ENCODE data around the gene DGLUCY.
"Not testable (repeated sequence)": the region's sequence is repeated elsewhere in the genome, so short reads cannot be mapped to it uniquely, and the experiment has no call there.

DGLUCY gene

DNA sequence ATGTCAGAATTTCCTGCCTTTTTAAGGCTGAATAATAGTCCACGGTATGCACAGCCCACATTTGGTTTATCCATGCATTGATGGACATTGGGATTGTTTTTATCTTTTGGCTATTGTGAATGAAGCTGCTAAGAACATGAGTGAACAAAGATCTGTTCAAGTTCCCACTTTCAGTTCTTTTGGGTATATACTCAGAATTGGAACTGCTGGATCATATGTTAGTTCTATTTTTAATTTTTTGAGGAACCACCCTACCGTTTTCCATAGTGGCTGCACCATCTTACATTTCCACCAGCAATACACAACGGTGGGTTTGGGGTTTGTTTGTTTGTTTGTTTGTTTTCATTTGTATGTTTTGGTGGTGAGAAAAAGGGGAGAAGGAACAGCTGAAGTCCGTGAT, 124.2 kb downstream of the DGLUCY start:
- Histone ChIP-seq H3K36me3 (ENCODE audit: control insufficient read depth in 1 of 2, insufficient read depth in 2 of 2, low read length in 2 of 2) (no peaks in the 10 kb centered on the region), H3K27me3 (ENCODE audit: control insufficient read depth in 1 of 2, insufficient read depth in 2 of 2, low read length in 2 of 2) (no peaks in the 10 kb centered on the region), H3K9me3 (ENCODE audit: control insufficient read depth in 1 of 2, low read length in 2 of 2) (no peaks in the 10 kb centered on the region), H3K4me3 (ENCODE audit: low read depth in 1 of 2, low read length in 2 of 2) (no peak overlapping the region), H3K4me1 (ENCODE audit: control insufficient read depth in 1 of 2, insufficient read depth in 2 of 2, low read length in 2 of 2) (peaks cover under 1 to 11% of the 10 kb centered on the region in 2 donors), H3K27ac (ENCODE audit: low read depth, low read length) (no peak overlapping the region), H3K9ac (ENCODE audit: low read depth in 1 of 2, low read length in 2 of 2) (no peak overlapping the region)

DNA sequence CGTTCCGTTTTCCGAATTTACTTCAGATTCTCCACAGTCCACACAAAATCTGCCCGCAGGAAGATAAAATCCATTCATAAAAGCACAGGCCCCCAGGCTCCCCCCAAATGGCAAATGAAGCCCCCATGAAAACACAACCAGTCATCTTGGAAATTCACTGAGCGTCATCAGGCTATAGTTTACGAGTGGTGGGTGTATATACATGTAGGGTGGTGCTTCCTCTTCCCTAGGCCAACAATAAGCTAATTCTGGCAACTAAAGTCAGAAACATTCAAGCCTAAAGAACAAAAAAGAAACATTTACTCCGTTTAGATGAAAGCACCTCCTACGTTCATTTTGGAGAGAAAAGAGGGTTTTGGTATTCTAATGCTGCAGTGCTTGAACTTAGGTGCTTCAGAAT, 124.8 kb downstream of the DGLUCY start:
- Histone ChIP-seq H3K36me3 (ENCODE audit: control insufficient read depth in 1 of 2, insufficient read depth in 2 of 2, low read length in 2 of 2) (no peaks in the 10 kb centered on the region), H3K4me3 (ENCODE audit: low read depth in 1 of 2, low read length in 2 of 2) (no peak overlapping the region)

DNA sequence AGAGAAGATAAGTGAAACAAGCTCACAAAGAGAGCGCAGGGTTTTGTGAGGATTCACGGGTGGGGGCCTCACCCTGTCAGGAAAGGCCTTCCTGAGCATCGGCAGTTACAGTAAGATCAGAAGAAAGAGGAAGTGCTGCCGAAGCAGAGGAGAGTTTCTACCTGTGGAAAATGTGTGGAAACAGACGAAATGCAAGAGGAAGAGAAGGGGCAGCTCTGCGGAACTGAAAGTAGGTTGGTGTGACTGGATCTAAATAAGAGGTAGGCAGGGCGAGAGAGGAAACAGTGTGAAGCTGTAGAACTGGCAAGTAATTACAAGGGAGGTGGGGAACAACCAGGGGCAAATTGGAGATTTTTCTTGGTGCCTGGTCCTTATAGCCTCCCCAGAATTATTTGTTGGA, 128.0 kb downstream of the DGLUCY start:
- H3K9ac ChIP-seq (ENCODE audit: low read depth in 1 of 2, low read length in 2 of 2), result peak overlapping the region in 1 of 2 donors; percentile 4
- H3K4me1 ChIP-seq (ENCODE audit: control insufficient read depth in 1 of 2, insufficient read depth in 2 of 2, low read length in 2 of 2), result peaks cover 4 to 29% of the 10 kb centered on the region in 2 donors
- no peak overlapping the region for H3K27ac ChIP-seq (ENCODE audit: low read depth, low read length)
- no peaks in the 10 kb centered on the region for H3K27me3 ChIP-seq (ENCODE audit: control insufficient read depth in 1 of 2, insufficient read depth in 2 of 2, low read length in 2 of 2)
- no peaks in the 10 kb centered on the region for H3K36me3 ChIP-seq (ENCODE audit: control insufficient read depth in 1 of 2, insufficient read depth in 2 of 2, low read length in 2 of 2)
- H3K4me3 ChIP-seq (ENCODE audit: low read depth in 1 of 2, low read length in 2 of 2), result peak overlapping the region; percentile 12 to 57
- H3K9me3 ChIP-seq (ENCODE audit: control insufficient read depth in 1 of 2, low read length in 2 of 2), result no peaks in the 10 kb centered on the region

More for the DNA sequence above, 124.8 kb downstream of the DGLUCY start:
- Histone ChIP-seq H3K4me1 (ENCODE audit: control insufficient read depth in 1 of 2, insufficient read depth in 2 of 2, low read length in 2 of 2) (peaks cover 0 to 17% of the 10 kb centered on the region in 2 donors), H3K9me3 (ENCODE audit: control insufficient read depth in 1 of 2, low read length in 2 of 2) (no peaks in the 10 kb centered on the region), H3K27ac (ENCODE audit: low read depth, low read length) (no peak overlapping the region), H3K9ac (ENCODE audit: low read depth in 1 of 2, low read length in 2 of 2) (no peak overlapping the region), H3K27me3 (ENCODE audit: control insufficient read depth in 1 of 2, insufficient read depth in 2 of 2, low read length in 2 of 2) (no peaks in the 10 kb centered on the region)

DNA sequence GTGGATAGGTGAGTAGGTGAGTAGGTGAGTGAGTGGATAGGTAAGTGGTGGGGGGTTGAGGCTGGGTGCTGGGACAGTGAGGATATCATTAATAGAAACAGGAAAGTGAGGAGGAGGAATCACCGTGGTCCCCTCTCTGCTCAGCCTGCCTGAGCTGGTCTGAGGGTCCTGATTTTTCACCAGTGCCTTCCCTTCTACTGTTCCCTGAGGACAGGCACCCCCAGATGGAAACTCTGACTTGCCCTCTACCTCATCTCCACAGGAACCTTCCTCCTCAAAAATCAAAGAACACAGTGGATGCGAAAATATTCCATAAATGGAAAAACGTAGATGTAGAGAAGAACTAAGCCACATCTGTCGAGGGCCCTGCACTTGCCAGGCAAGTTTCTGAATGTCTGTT, 128.8 kb downstream of the DGLUCY start:
- Histone ChIP-seq H3K9me3 (ENCODE audit: control insufficient read depth in 1 of 2, low read length in 2 of 2) (no peaks in the 10 kb centered on the region), H3K36me3 (ENCODE audit: control insufficient read depth in 1 of 2, insufficient read depth in 2 of 2, low read length in 2 of 2) (no peaks in the 10 kb centered on the region), H3K27me3 (ENCODE audit: control insufficient read depth in 1 of 2, insufficient read depth in 2 of 2, low read length in 2 of 2) (no peaks in the 10 kb centered on the region), H3K9ac (ENCODE audit: low read depth in 1 of 2, low read length in 2 of 2) (peak overlapping the region in 1 of 2 donors; percentile 42), H3K4me1 (ENCODE audit: control insufficient read depth in 1 of 2, insufficient read depth in 2 of 2, low read length in 2 of 2) (peaks cover 4 to 29% of the 10 kb centered on the region in 2 donors), H3K4me3 (ENCODE audit: low read depth in 1 of 2, low read length in 2 of 2) (peak overlapping the region; percentile 50 to 56), H3K27ac (ENCODE audit: low read depth, low read length) (no peak overlapping the region)

DNA sequence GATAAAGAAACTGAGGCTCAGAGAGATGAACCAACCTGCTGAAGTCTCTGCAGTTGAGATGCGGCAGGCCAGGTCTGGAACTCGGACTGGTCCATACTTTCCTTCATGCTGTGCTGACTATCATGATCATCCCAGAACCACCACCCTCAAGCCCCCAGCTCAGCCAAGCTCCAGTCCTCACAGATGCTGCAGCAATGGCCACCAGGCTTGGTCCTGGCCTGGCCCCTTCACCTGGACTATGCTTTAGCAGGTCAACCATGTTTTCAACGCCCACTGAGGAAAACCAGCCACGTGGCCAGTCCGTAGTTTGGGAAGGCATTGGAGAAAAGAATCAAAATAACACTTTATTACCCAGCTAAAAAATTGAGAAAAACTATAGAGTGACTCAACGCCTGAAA, 129.2 kb downstream of the DGLUCY start:
- Histone ChIP-seq H3K27ac (ENCODE audit: low read depth, low read length) (no peak overlapping the region), H3K4me3 (ENCODE audit: low read depth in 1 of 2, low read length in 2 of 2) (peak overlapping the region; percentile 50 to 56), H3K36me3 (ENCODE audit: control insufficient read depth in 1 of 2, insufficient read depth in 2 of 2, low read length in 2 of 2) (no peaks in the 10 kb centered on the region), H3K9me3 (ENCODE audit: control insufficient read depth in 1 of 2, low read length in 2 of 2) (no peaks in the 10 kb centered on the region), H3K4me1 (ENCODE audit: control insufficient read depth in 1 of 2, insufficient read depth in 2 of 2, low read length in 2 of 2) (peaks cover 4 to 29% of the 10 kb centered on the region in 2 donors), H3K9ac (ENCODE audit: low read depth in 1 of 2, low read length in 2 of 2) (peak overlapping the region in 1 of 2 donors; percentile 42), H3K27me3 (ENCODE audit: control insufficient read depth in 1 of 2, insufficient read depth in 2 of 2, low read length in 2 of 2) (no peaks in the 10 kb centered on the region)

DNA sequence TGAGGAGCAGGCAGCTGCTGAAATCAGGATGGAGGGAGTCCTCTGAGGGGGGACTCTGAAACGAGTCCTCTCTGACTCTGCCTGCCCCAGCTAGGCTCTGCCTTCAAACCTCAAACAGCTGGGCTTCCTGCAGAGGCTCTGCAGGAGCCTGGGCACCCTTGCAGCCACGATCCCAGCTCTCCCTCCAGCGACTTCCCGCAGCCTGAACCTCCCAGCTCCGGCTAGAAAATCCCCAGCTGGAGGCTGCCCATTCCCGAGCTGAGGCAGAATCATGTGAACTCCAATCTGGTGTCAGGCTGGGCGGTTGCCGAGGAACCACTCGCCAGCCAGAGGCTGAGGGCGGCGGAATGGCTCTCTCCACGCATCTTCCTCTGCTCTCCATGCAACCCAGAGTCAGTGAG, 130.6 kb downstream of the DGLUCY start, which contains the start of gene GPR68:
GPR68 (minus strand) TSS at position 204 of the 401 bp plus-strand sequence. CDS start 9,654 bp downstream, outside the sequence.
- Histone ChIP-seq H3K9ac (ENCODE audit: low read depth in 1 of 2, low read length in 2 of 2) (peak within 1 kb of the TSS; percentile 38 to 42), H3K4me1 (ENCODE audit: control insufficient read depth in 1 of 2, insufficient read depth in 2 of 2, low read length in 2 of 2) (peaks cover 4 to 29% of the 10 kb centered on the region in 2 donors), H3K9me3 (ENCODE audit: control insufficient read depth in 1 of 2, low read length in 2 of 2) (no peaks in the 10 kb centered on the region), H3K27me3 (ENCODE audit: control insufficient read depth in 1 of 2, insufficient read depth in 2 of 2, low read length in 2 of 2) (no peaks in the 10 kb centered on the region), H3K4me3 (ENCODE audit: low read depth in 1 of 2, low read length in 2 of 2) (peak within 1 kb of the TSS; percentile 56 to 57), H3K27ac (ENCODE audit: low read depth, low read length) (peak within 1 kb of the TSS; percentile 25), H3K36me3 (ENCODE audit: control insufficient read depth in 1 of 2, insufficient read depth in 2 of 2, low read length in 2 of 2) (no peaks in the 10 kb centered on the region)

DNA sequence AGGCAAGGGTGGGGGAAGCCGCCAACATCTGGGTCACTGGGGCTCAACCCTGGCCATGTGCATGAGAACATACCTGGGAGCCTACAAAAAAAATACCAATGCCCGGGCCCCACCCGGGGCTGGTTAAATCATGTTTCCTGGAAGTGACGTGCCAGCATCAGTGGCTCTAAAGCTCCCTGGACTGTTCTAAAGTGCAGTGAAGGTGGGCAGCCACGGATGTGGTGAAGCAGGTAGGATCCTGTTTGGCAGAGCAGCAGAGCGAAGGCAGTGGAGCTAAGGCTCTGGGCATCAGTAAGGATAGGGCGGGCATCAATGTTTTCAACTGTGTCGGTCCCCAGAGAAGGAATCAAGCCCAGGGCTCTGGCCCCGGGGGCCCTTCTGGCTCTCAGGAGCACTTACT, 131.2 kb downstream of the DGLUCY start:
- no peaks in the 10 kb centered on the region for H3K9me3 ChIP-seq (ENCODE audit: control insufficient read depth in 1 of 2, low read length in 2 of 2)
- H3K9ac ChIP-seq (ENCODE audit: low read depth in 1 of 2, low read length in 2 of 2), result peak overlapping the region in 1 of 2 donors; percentile 18
- peaks cover 9 to 29% of the 10 kb centered on the region in 2 donors for H3K4me1 ChIP-seq (ENCODE audit: control insufficient read depth in 1 of 2, insufficient read depth in 2 of 2, low read length in 2 of 2)
- no peaks in the 10 kb centered on the region for H3K27me3 ChIP-seq (ENCODE audit: control insufficient read depth in 1 of 2, insufficient read depth in 2 of 2, low read length in 2 of 2)
- H3K27ac ChIP-seq (ENCODE audit: low read depth, low read length), result no peak overlapping the region
- H3K36me3 ChIP-seq (ENCODE audit: control insufficient read depth in 1 of 2, insufficient read depth in 2 of 2, low read length in 2 of 2), result no peaks in the 10 kb centered on the region
- H3K4me3 ChIP-seq (ENCODE audit: low read depth in 1 of 2, low read length in 2 of 2), result peak overlapping the region; percentile 27 to 57

DNA sequence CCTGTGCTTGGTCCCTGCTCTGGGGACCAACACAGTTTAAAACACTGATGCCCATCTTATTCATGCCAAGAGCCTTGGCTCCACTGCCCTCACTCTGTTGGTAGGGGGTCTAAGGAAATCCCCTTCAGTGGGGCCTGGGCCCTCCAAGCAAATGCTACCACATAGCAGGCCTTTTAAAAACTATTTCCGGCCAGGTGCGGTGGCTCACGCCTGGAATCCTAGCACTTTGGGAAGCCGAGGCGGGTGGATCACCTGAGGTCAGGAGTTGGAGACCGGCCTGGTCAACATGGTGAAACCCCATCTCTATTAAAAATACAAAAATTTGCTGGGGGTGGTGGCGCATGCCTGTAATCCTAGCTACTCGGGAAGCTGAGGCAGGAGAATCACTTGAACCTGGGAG, 131.7 kb downstream of the DGLUCY start:
- peaks cover 15 to 35% of the 10 kb centered on the region in 2 donors for H3K4me1 ChIP-seq (ENCODE audit: control insufficient read depth in 1 of 2, insufficient read depth in 2 of 2, low read length in 2 of 2)
- not testable (repeated sequence) for H3K9ac ChIP-seq (ENCODE audit: low read depth in 1 of 2, low read length in 2 of 2)

DNA sequence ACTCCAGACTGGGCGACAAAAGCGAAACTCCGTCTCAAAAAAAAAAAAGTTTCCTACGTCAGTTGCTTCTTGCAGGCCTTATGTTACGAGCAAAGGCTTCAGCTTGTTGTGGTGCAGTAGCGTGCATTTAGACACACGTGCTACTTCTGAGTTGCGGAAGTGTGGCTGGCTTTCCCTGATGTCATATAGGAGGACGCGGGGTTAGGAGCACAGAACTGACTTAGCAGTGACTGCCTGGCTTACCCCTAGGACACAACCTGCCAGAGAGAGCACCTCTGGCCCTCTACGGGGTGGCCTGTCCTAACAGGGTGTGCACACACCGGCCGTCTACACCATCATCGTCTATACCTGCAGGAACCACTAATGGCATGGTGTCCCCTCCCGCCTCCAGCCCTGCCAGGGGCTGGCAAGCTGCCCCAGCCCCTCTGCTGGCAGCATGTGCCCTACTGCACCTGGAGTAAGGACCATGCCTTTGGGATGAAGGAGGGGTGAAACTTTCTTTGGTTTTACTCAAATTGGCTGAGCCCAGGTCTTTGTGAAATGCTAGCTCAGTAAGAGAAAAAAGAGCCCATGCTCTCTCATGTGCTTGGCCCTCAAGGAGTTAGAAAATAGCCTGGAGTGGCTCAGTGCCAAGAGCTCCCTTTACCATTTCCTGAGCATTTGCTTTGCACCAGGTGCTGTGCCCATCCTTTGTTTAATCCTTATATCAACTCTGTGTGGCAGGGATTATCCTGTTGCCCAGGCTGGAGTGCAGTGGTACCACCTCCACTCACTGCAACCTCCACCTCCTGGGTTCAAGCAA, 132.4 kb downstream of the DGLUCY start:
- Histone ChIP-seq H3K27me3 (ENCODE audit: control insufficient read depth in 1 of 2, insufficient read depth in 2 of 2, low read length in 2 of 2) (no peaks in the 10 kb centered on the region), H3K36me3 (ENCODE audit: control insufficient read depth in 1 of 2, insufficient read depth in 2 of 2, low read length in 2 of 2) (no peaks in the 10 kb centered on the region), H3K9ac (ENCODE audit: low read depth in 1 of 2, low read length in 2 of 2) (no peak overlapping the region), H3K9me3 (ENCODE audit: control insufficient read depth in 1 of 2, low read length in 2 of 2) (no peaks in the 10 kb centered on the region), H3K4me1 (ENCODE audit: control insufficient read depth in 1 of 2, insufficient read depth in 2 of 2, low read length in 2 of 2) (peaks cover 20 to 40% of the 10 kb centered on the region in 2 donors), H3K4me3 (ENCODE audit: low read depth in 1 of 2, low read length in 2 of 2) (no peak overlapping the region), H3K27ac (ENCODE audit: low read depth, low read length) (no peak overlapping the region)

More for the DNA sequence above, 131.7 kb downstream of the DGLUCY start:
- not testable (repeated sequence) for H3K4me3 ChIP-seq (ENCODE audit: low read depth in 1 of 2, low read length in 2 of 2); H3K9me3 ChIP-seq (ENCODE audit: control insufficient read depth in 1 of 2, low read length in 2 of 2); H3K36me3 ChIP-seq (ENCODE audit: control insufficient read depth in 1 of 2, insufficient read depth in 2 of 2, low read length in 2 of 2); H3K27ac ChIP-seq (ENCODE audit: low read depth, low read length); H3K27me3 ChIP-seq (ENCODE audit: control insufficient read depth in 1 of 2, insufficient read depth in 2 of 2, low read length in 2 of 2)

DNA sequence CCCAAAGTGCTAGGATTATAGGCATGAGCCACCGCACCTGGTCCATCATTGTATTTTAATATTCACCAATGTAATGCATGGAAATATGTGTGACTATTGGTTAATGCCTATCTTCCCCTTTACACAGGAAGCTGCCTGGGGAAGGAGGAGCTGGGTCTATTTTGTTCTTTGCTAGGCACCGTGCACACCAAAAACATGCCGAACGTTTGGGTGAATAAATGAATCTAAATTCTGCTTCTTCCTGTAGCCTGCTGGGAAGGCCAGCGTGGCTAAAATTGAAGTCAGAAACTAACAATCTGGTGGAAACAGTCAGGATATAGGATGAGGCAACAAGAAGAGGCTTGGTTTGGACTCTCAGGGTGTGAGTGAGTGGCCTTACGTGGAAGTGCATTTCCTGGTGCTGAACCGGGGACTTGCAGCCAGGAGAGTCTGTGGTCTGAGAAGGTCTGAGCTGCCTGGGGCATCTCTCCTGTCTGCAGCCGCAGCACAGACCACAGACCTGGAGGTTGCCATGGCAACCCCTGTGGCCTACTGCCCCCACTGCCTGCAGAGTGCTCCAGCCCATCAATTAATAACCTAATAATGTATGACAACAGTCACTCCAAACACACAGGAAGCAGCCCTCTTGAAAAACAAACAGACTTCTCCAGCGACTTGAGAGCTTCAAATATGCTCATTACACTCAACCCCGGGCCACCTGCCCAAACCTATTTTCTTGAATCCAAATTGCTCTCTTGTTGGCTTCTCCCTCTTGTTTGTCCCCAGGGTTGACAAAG, 136.2 kb downstream of the DGLUCY start:
- Histone ChIP-seq H3K4me3 (ENCODE audit: low read depth in 1 of 2, low read length in 2 of 2) (no peak overlapping the region), H3K27ac (ENCODE audit: low read depth, low read length) (peak overlapping the region; percentile 17), H3K9me3 (ENCODE audit: control insufficient read depth in 1 of 2, low read length in 2 of 2) (no peaks in the 10 kb centered on the region), H3K9ac (ENCODE audit: low read depth in 1 of 2, low read length in 2 of 2) (no peak overlapping the region), H3K4me1 (ENCODE audit: control insufficient read depth in 1 of 2, insufficient read depth in 2 of 2, low read length in 2 of 2) (peaks cover 28 to 32% of the 10 kb centered on the region in 2 donors), H3K27me3 (ENCODE audit: control insufficient read depth in 1 of 2, insufficient read depth in 2 of 2, low read length in 2 of 2) (peaks cover 0 to 7% of the 10 kb centered on the region in 2 donors), H3K36me3 (ENCODE audit: control insufficient read depth in 1 of 2, insufficient read depth in 2 of 2, low read length in 2 of 2) (no peaks in the 10 kb centered on the region)
